ENCODE results near the gene DR1.

The DR1 gene

GRCh38 chr1:93414749-93415148 lies 69.0 kb downstream of the DR1 start:
- no peak overlapping the region for H3K27ac ChIP-seq (replicated peaks)
- TF ChIP-seq SPI1 (IDR thresholded peaks at IDR 0.05; ENCODE audit: borderline replicate concordance, low read depth) = peak; percentile 88
- no peak for TF ChIP-seq REST (IDR thresholded peaks at IDR 0.05; ENCODE audit: insufficient replicate concordance, low read depth)
- no peaks in the 10 kb centered on the region for H3K27me3 ChIP-seq (ENCODE audit: insufficient read depth, poor library complexity, severe bottlenecking)
- no peak for DNase-seq (ENCODE audit: low read depth in 1 of 2, low spot score in 1 of 2)
- H3K4me3 ChIP-seq (replicated peaks; ENCODE audit: insufficient read depth, low read length) = no peak overlapping the region

- no peak for TF ChIP-seq REST (IDR thresholded peaks at IDR 0.05; ENCODE audit: insufficient replicate concordance, low read depth)
- TF ChIP-seq SPI1 (IDR thresholded peaks at IDR 0.05; ENCODE audit: borderline replicate concordance, low read depth) = no peak
- no peak for TF ChIP-seq CTCF (IDR thresholded peaks at IDR 0.05; ENCODE audit: insufficient read depth, low read length)
- no peak for TF ChIP-seq GABPA (IDR thresholded peaks at IDR 0.05; ENCODE audit: low read depth)
- no peak for TF ChIP-seq POLR2AphosphoS5 (IDR thresholded peaks at IDR 0.05; ENCODE audit: low read depth)
- DNase-seq (ENCODE audit: low read depth in 1 of 2, low spot score in 1 of 2) = no peak
- Histone ChIP-seq H3K27ac (replicated peaks) (no peak overlapping the region), H3K27me3 (ENCODE audit: insufficient read depth, poor library complexity, severe bottlenecking) (no peaks in the 10 kb centered on the region), H3K4me3 (replicated peaks; ENCODE audit: insufficient read depth, low read length) (no peak overlapping the region)
These were observed 69.6 kb downstream of the DR1 start for GRCh38 chr1:93415296-93415695.

GRCh38 chr1:93416183-93416582 lies 70.5 kb downstream of the DR1 start:
- H3K4me3 ChIP-seq (replicated peaks; ENCODE audit: insufficient read depth, low read length) = no peak overlapping the region
- H3K27me3 ChIP-seq (ENCODE audit: insufficient read depth, poor library complexity, severe bottlenecking) = no peaks in the 10 kb centered on the region
- no peak for DNase-seq (ENCODE audit: low read depth in 1 of 2, low spot score in 1 of 2)
- H3K27ac ChIP-seq (replicated peaks) = no peak overlapping the region
- no peak for TF ChIP-seq GABPA (IDR thresholded peaks at IDR 0.05; ENCODE audit: low read depth)
- TF ChIP-seq CTCF (IDR thresholded peaks at IDR 0.05; ENCODE audit: insufficient read depth, low read length) = no peak
- TF ChIP-seq REST (IDR thresholded peaks at IDR 0.05; ENCODE audit: insufficient replicate concordance, low read depth) = no peak
- TF ChIP-seq SPI1 (IDR thresholded peaks at IDR 0.05; ENCODE audit: borderline replicate concordance, low read depth) = no peak
- no peak for TF ChIP-seq POLR2AphosphoS5 (IDR thresholded peaks at IDR 0.05; ENCODE audit: low read depth)
